Left ventricle myocardium inferior (tissue), 1 donor: ENCODE measurements around the gene MRAP2. TPM values are rescaled to one million over a fixed set of nuclear protein-coding genes. Genes with fewer than 3 reads are reported as not detected.
"Not testable (repeated sequence)": the region's sequence is repeated elsewhere in the genome, so short reads cannot be mapped to it uniquely, and the experiment has no call there.

ENCODE experiments used
- DNase-seq: peaks from one replicate; pipeline ENCODE4 v3.0.0-alpha.2; 2020
- H3K27ac ChIP-seq: fragments of 200-600 bp; replicated peaks from 2 replicates; pipeline ENCODE4 v1.8.0; 2021
- H3K27me3 ChIP-seq: fragments of 200-600 bp; 2 replicates; pipeline ENCODE4 v1.8.0; 2021; ENCODE audit warnings: low read depth
- H3K36me3 ChIP-seq: fragments of 200-600 bp; 2 replicates; pipeline ENCODE4 v1.8.0; 2021
- H3K4me1 ChIP-seq: fragments of 200-600 bp; 2 replicates; pipeline ENCODE4 v1.8.0; 2021
- H3K4me3 ChIP-seq: fragments of 200-600 bp; 2 replicates; pipeline ENCODE4 v1.8.0; 2021; ENCODE audit warnings: mild to moderate bottlenecking, moderate library complexity
- H3K9me3 ChIP-seq: fragments of 200-600 bp; replicated peaks from 2 replicates; pipeline ENCODE4 v1.8.0; 2021
- intact Hi-C: fragments of 100-400 bp; cut with micrococcal nuclease; formaldehyde crosslinking; loops from one replicate; pipeline ENCODE4 v1.11.0; 2022
- total RNA-seq: library from RNA; stranded (reverse); fragmentation: NEBNext Ultra II Directional; extraction: Animal tissue kit (Norgen Biotek cat#: 25700); gene quantifications from one replicate; pipeline ENCODE4 v1.2.1, GENCODE V29; 2021
- TF ChIP-seq, protein P1 (sequence below): fragments of 200-600 bp; IDR thresholded peaks from 2 replicates; pipeline ENCODE4 v1.8.0; 2021; ENCODE audit warnings: antibody characterized with exemption, mild to moderate bottlenecking, borderline replicate concordance
- donor health status: DM: no; HTN: yes; CAD: no; lungs with severe emphysema.

Gene MRAP2
- total RNA-seq, 1 donor from 2014 or later = 0.16 TPM

DNA sequence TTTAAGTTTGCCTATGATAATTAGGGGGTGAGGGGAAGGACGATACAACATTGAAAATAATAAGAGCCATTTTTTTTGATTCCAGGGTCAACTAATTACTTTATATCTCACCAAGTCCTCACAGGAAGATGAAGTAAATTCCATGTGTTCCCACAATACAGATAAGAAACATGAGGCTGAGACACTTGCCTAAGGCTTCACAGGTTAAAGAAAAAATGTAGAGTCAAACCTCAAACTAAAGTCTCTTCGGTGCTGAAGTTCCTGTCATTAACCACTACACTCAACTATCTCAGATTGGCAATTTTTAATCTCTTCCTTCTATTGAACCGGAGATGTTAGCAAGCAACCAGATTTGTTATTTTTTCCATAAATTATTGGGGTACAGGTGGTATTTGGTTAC is 33.0 kb downstream of the MRAP2 start:
- H3K4me3 ChIP-seq = no peak overlapping the region
- TF ChIP-seq, protein P1, sequence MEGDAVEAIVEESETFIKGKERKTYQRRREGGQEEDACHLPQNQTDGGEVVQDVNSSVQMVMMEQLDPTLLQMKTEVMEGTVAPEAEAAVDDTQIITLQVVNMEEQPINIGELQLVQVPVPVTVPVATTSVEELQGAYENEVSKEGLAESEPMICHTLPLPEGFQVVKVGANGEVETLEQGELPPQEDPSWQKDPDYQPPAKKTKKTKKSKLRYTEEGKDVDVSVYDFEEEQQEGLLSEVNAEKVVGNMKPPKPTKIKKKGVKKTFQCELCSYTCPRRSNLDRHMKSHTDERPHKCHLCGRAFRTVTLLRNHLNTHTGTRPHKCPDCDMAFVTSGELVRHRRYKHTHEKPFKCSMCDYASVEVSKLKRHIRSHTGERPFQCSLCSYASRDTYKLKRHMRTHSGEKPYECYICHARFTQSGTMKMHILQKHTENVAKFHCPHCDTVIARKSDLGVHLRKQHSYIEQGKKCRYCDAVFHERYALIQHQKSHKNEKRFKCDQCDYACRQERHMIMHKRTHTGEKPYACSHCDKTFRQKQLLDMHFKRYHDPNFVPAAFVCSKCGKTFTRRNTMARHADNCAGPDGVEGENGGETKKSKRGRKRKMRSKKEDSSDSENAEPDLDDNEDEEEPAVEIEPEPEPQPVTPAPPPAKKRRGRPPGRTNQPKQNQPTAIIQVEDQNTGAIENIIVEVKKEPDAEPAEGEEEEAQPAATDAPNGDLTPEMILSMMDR = no peak
- no peaks in the 10 kb centered on the region for H3K36me3 ChIP-seq
- no peak for DNase-seq
- intact Hi-C loops = no loop called here
- no peak overlapping the region for H3K27ac ChIP-seq
- H3K4me1 ChIP-seq = no peaks in the 10 kb centered on the region
- peaks cover 15% of the 10 kb centered on the region for H3K9me3 ChIP-seq
- peaks cover 4% of the 10 kb centered on the region for H3K27me3 ChIP-seq

DNA sequence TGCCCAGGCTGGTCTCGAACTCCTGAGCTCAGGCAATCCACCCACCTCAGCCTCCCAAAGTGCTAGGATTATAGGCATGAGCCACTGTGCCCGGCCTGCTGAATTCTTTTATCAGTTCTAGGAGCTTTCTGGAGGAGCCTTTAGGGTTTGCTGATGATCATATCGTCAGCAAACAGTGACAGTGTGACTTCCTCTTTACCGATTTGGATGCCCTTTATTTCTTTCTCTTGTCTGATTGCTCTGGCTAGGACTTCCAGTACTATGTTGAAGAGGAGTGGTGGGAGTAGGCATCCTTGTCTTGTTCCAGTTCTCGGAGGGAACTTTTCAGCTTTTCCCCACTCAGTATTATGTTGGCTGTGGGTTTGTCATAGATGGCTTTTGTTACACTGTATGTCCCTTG is 35.3 kb downstream of the MRAP2 start:
- intact Hi-C loops, H3K36me3 ChIP-seq, H3K27me3 ChIP-seq, H3K27ac ChIP-seq, H3K4me3 ChIP-seq, H3K4me1 ChIP-seq, DNase-seq: not testable (repeated sequence)
- H3K9me3 ChIP-seq = peaks cover 26% of the 10 kb centered on the region

DNA sequence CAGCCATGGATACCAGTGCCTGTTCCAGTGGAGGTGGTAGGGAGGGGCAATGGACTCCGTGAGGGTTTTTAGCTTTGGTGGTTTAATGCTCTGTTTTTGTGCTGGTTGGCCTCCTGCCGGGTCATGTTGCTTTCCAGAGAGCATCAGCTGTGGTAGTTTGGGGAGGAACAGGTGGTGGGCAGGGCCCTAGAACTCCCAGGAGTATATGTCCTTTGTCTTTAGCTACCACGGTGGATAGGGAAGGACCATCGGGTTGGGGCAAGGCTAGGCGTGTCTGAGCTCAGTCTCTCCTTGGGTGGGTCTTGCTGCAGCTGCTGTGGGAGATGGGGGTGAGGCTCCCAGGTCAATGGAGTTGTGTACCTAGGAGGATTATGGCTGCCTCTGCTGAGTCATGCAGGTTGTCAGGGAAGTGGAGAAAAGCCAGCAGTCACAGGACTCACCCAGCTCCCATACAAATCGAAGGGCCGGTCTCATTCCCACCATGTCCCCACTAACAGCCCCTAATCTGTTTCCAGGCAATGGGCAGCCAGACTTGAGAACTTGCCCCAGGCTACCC is 38.9 kb downstream of the MRAP2 start:
- Histone ChIP-seq H3K4me1 (no peaks in the 10 kb centered on the region), H3K27me3 (no peaks in the 10 kb centered on the region), H3K4me3 (no peak overlapping the region), H3K9me3 (peaks cover 26% of the 10 kb centered on the region), H3K36me3 (no peaks in the 10 kb centered on the region), H3K27ac (no peak overlapping the region)
- TF ChIP-seq, protein P1 = no peak
- intact Hi-C loops = no loop called here
- no peak for DNase-seq

DNA sequence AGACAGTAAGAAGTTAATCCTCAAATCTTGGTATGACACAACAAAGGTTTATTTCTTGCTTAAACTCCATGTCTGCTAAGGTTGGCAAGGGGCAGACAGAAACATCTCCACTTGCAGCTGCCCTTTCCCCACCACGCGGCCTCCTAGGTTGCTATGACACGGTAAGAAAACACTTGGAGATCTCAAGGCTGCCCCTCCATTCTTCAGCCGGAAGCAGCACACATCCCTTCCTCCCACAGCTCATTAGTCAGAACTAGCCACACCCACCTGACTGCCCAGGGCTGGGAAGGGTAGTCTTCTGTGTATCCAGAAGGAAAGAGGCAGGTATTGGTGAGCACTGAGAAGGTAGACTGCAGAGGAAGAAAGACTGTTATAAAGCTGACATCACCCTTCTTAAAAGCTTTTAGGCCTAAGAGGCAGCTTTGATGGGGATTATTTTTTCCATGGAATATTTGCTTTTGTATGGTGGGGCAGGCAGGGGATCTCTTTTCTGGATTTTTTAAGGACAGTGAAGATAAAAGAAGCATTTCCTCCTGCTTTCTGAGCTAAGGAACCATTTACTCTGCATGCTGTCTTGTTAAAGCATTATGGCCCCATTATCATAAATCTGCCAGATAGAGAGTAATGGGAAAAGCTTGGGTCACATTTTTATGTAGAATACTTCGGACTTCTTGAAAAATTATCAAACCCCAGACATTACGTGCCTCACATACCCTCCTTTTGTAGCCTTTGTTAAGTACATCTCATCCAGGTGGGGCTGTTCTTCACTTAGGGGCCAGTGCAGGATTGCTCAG is 41.6 kb downstream of the MRAP2 start:
- no peak overlapping the region for H3K27ac ChIP-seq
- H3K9me3 ChIP-seq = peaks cover 18% of the 10 kb centered on the region
- H3K4me1 ChIP-seq = no peaks in the 10 kb centered on the region
- H3K27me3 ChIP-seq = no peaks in the 10 kb centered on the region
- TF ChIP-seq, protein P1 = no peak
- no peak overlapping the region for H3K4me3 ChIP-seq
- no peak for DNase-seq
- H3K36me3 ChIP-seq = no peaks in the 10 kb centered on the region
- intact Hi-C loops = no loop called here

DNA sequence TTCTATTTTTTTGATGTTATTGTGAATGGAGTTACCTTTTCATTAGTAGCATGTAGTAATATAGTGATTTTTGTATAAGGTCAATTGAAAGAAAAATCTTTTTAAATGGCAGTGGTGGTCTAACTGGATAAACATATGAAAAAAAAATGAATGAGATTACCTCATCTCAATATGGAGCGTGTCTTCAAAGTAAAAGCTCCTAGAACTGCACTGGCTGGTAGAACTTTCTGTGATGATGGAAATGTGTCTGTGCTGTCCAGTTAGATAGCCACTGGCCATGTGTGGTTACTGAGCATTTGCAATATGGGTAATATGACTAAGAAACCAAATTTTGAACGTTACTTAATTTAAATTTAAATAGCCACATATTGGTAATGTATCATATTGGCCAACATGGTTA is 44.1 kb downstream of the MRAP2 start:
- Histone ChIP-seq H3K4me3 (no peak overlapping the region), H3K9me3 (peaks cover under 1% of the 10 kb centered on the region), H3K4me1 (no peaks in the 10 kb centered on the region), H3K36me3 (no peaks in the 10 kb centered on the region), H3K27ac (no peak overlapping the region), H3K27me3 (peaks cover 4% of the 10 kb centered on the region)
- DNase-seq = no peak
- intact Hi-C loops = no loop called here
- TF ChIP-seq, protein P1 = no peak

DNA sequence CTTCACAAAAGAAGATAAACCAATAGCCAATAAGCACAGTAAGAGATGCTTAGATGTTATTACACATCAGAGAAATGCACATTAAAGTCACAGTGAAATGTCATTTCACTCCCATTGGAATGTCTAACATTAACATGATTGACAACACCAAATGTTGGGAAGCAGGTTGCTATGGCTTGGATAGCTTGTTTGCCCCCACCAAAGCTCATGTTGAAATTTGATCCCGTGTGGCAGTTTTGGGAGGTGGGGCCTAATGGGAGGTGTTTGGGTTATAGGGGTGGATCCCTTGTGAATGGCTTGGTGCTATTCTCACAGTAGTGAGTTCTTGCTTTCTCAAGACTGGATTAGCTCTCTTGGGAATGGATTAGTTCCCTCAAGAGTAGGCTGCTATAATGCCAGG is 44.8 kb downstream of the MRAP2 start:
- TF ChIP-seq, protein P1 = no peak
- H3K4me3 ChIP-seq = no peak overlapping the region
- no peaks in the 10 kb centered on the region for H3K4me1 ChIP-seq
- peaks cover 5% of the 10 kb centered on the region for H3K27me3 ChIP-seq
- H3K27ac ChIP-seq = no peak overlapping the region
- intact Hi-C loops = no loop called here
- H3K9me3 ChIP-seq = no peaks in the 10 kb centered on the region
- no peak for DNase-seq
- no peaks in the 10 kb centered on the region for H3K36me3 ChIP-seq
